Measurements from ENCODE around the gene TMEM53. TPM values are rescaled to one million over a fixed set of nuclear protein-coding genes. Genes with fewer than 3 reads are reported as not detected.

The TMEM53 gene
- total RNA-seq, 2 experiments from 2014 or later = 4.5 to 4.9 TPM

Other genes starting within 250 kb of the TMEM53 start
- gene ARMH1, start 233 bp upstream of the TMEM53 start, total RNA-seq = 100 to 1,000 TPM; 143 to 155 TPM
- gene RNU5D-1, start 56.7 kb upstream of the TMEM53 start, total RNA-seq = not detected
- gene KIF2C, start 65.4 kb upstream of the TMEM53 start, total RNA-seq = 100 to 1,000 TPM; 147 to 154 TPM
- gene RPS8, start 101.1 kb upstream of the TMEM53 start, total RNA-seq = 1,000 to 10,000 TPM; 3,619 to 3,772 TPM
- under 1 TPM; 0.74 to 0.79 TPM for gene BEST4, start 113.7 kb upstream of the TMEM53 start, total RNA-seq
- gene PLK3, start 125.9 kb upstream of the TMEM53 start, total RNA-seq = 10 to 100 TPM; 44.2 to 46.7 TPM
- under 1 TPM; 0.62 to 0.67 TPM for gene DYNLT4, start 132.9 kb upstream of the TMEM53 start, total RNA-seq
- gene BTBD19, start 134.0 kb upstream of the TMEM53 start, total RNA-seq = 1 to 10 TPM; 5.9 to 6.7 TPM
- 1 to 10 TPM in 1 of 2 experiments, under 1 TPM in 1; 0.94 to 1.0 TPM for gene PTCH2, start 168.8 kb upstream of the TMEM53 start, total RNA-seq